ENCODE data around the gene TMED4.
"Not testable (repeated sequence)": the region's sequence is repeated elsewhere in the genome, so short reads cannot be mapped to it uniquely, and the experiment has no call there.

Gene TMED4

GRCh38 chr7:44603193-44603592, 21.2 kb upstream of the TMED4 start:
- TF ChIP-seq EZH2phosphoT487 (conservative IDR thresholded peaks at IDR 0.05; ENCODE audit: low read length) (no peak), CTCF (IDR thresholded peaks at IDR 0.05; ENCODE audit: insufficient read depth, low read length, poor library complexity, severe bottlenecking) (no peak)
- H3K4me3 ChIP-seq (ENCODE audit: insufficient read depth, low read length, poor library complexity, severe bottlenecking), result no peak overlapping the region
- H3K27ac ChIP-seq (ENCODE audit: low read depth, low read length), result no peak overlapping the region
- no peak overlapping the region for H3K4me2 ChIP-seq (ENCODE audit: low read depth, low read length, poor library complexity, severe bottlenecking)
- no peaks in the 10 kb centered on the region for H3K36me3 ChIP-seq (ENCODE audit: low read length)
- no peaks in the 10 kb centered on the region for H3K9me2 ChIP-seq (replicated peaks; ENCODE audit: insufficient read depth, low read length)
- H3K27me3 ChIP-seq (ENCODE audit: low read length), result no peaks in the 10 kb centered on the region
- peaks cover 13% of the 10 kb centered on the region for H3K79me2 ChIP-seq (ENCODE audit: insufficient read depth, low read length)
- no peak overlapping the region for H2AFZ ChIP-seq (ENCODE audit: low read depth, low read length, severe bottlenecking)
- H3K9me3 ChIP-seq (ENCODE audit: insufficient read depth, low read length), result no peaks in the 10 kb centered on the region
- H3F3A ChIP-seq (ENCODE audit: insufficient read depth), result peaks cover 4% of the 10 kb centered on the region; the same call in 1 of the 2 replicates
- no peaks in the 10 kb centered on the region for H4K20me1 ChIP-seq (ENCODE audit: low read depth, low read length)
- no peak overlapping the region for H3K9ac ChIP-seq (ENCODE audit: low read length)

- Histone ChIP-seq H2AFZ (ENCODE audit: low read depth, low read length, severe bottlenecking) (no peak overlapping the region), H4K20me1 (ENCODE audit: low read depth, low read length) (no peaks in the 10 kb centered on the region), H3K27ac (ENCODE audit: low read depth, low read length) (no peak overlapping the region), H3K27me3 (ENCODE audit: low read length) (no peaks in the 10 kb centered on the region), H3F3A (ENCODE audit: insufficient read depth) (peaks cover 4% of the 10 kb centered on the region; the same call in 1 of the 2 replicates), H3K9me3 (ENCODE audit: insufficient read depth, low read length) (no peaks in the 10 kb centered on the region), H3K36me3 (ENCODE audit: low read length) (no peaks in the 10 kb centered on the region), H3K9me2 (replicated peaks; ENCODE audit: insufficient read depth, low read length) (no peaks in the 10 kb centered on the region), H3K79me2 (ENCODE audit: insufficient read depth, low read length) (peaks cover 6% of the 10 kb centered on the region), H3K4me3 (ENCODE audit: insufficient read depth, low read length, poor library complexity, severe bottlenecking) (no peak overlapping the region), H3K9ac (ENCODE audit: low read length) (no peak overlapping the region), H3K4me2 (ENCODE audit: low read depth, low read length, poor library complexity, severe bottlenecking) (peak overlapping the region; percentile 30)
- TF ChIP-seq EZH2phosphoT487 (conservative IDR thresholded peaks at IDR 0.05; ENCODE audit: low read length) (no peak), CTCF (IDR thresholded peaks at IDR 0.05; ENCODE audit: insufficient read depth, low read length, poor library complexity, severe bottlenecking) (no peak)
These were observed 20.5 kb upstream of the TMED4 start for GRCh38 chr7:44602576-44602910.

- Histone ChIP-seq H2AFZ (ENCODE audit: low read depth, low read length, severe bottlenecking) (no peak overlapping the region), H3K9ac (ENCODE audit: low read length) (no peak overlapping the region), H3K79me2 (ENCODE audit: insufficient read depth, low read length) (no peaks in the 10 kb centered on the region), H3K27ac (ENCODE audit: low read depth, low read length) (no peak overlapping the region), H3K9me2 (replicated peaks; ENCODE audit: insufficient read depth, low read length) (no peaks in the 10 kb centered on the region), H3K27me3 (ENCODE audit: low read length) (no peaks in the 10 kb centered on the region), H3K4me3 (ENCODE audit: insufficient read depth, low read length, poor library complexity, severe bottlenecking) (no peak overlapping the region), H3F3A (ENCODE audit: insufficient read depth) (peaks cover 4% of the 10 kb centered on the region; the same call in 1 of the 2 replicates), H4K20me1 (ENCODE audit: low read depth, low read length) (no peaks in the 10 kb centered on the region), H3K4me2 (ENCODE audit: low read depth, low read length, poor library complexity, severe bottlenecking) (no peak overlapping the region), H3K9me3 (ENCODE audit: insufficient read depth, low read length) (no peaks in the 10 kb centered on the region), H3K36me3 (ENCODE audit: low read length) (no peaks in the 10 kb centered on the region)
- no peak for TF ChIP-seq CTCF (IDR thresholded peaks at IDR 0.05; ENCODE audit: insufficient read depth, low read length, poor library complexity, severe bottlenecking)
- TF ChIP-seq EZH2phosphoT487 (conservative IDR thresholded peaks at IDR 0.05; ENCODE audit: low read length), result no peak
These were observed 17.2 kb upstream of the TMED4 start for GRCh38 chr7:44599222-44599621.

GRCh38 chr7:44597181-44597580, 15.2 kb upstream of the TMED4 start:
- not testable (repeated sequence) for H3K9me3 ChIP-seq (ENCODE audit: insufficient read depth, low read length); H3K36me3 ChIP-seq (ENCODE audit: low read length); H3K9me2 ChIP-seq (replicated peaks; ENCODE audit: insufficient read depth, low read length); H2AFZ ChIP-seq (ENCODE audit: low read depth, low read length, severe bottlenecking); H3K27ac ChIP-seq (ENCODE audit: low read depth, low read length); H3K4me2 ChIP-seq (ENCODE audit: low read depth, low read length, poor library complexity, severe bottlenecking); H4K20me1 ChIP-seq (ENCODE audit: low read depth, low read length); H3K9ac ChIP-seq (ENCODE audit: low read length); H3K79me2 ChIP-seq (ENCODE audit: insufficient read depth, low read length); H3K4me3 ChIP-seq (ENCODE audit: insufficient read depth, low read length, poor library complexity, severe bottlenecking); H3K27me3 ChIP-seq (ENCODE audit: low read length); H3F3A ChIP-seq (ENCODE audit: insufficient read depth)
